Cardiac fibroblast (primary cell): ENCODE data around the gene GNB2.

ENCODE experiments used
- DNase-seq, 2 donors: peaks; one replicate each; pipeline versions ENCODE4 v3.0.0 to v3.0.0-alpha.2; 2010; ENCODE audit warnings: low read depth in 2 of 2
- H3K4me3 ChIP-seq, 2 donors: replicated peaks in 1 of 2; 1 replicate in 1 of 2; 2 replicates in 1 of 2; pipeline ENCODE4 v1.5.1; 2011; ENCODE audit warnings: low read depth in 2 of 2, low read length in 2 of 2, mild to moderate bottlenecking in 2 of 2, moderate library complexity in 1 of 2
- TF ChIP-seq, protein P1 (sequence below): IDR thresholded peaks from one replicate; pipeline ENCODE4 v1.5.1; 2011; ENCODE audit warnings: low read depth, mild to moderate bottlenecking, low read length, inconsistent platforms

Gene GNB2

DNA sequence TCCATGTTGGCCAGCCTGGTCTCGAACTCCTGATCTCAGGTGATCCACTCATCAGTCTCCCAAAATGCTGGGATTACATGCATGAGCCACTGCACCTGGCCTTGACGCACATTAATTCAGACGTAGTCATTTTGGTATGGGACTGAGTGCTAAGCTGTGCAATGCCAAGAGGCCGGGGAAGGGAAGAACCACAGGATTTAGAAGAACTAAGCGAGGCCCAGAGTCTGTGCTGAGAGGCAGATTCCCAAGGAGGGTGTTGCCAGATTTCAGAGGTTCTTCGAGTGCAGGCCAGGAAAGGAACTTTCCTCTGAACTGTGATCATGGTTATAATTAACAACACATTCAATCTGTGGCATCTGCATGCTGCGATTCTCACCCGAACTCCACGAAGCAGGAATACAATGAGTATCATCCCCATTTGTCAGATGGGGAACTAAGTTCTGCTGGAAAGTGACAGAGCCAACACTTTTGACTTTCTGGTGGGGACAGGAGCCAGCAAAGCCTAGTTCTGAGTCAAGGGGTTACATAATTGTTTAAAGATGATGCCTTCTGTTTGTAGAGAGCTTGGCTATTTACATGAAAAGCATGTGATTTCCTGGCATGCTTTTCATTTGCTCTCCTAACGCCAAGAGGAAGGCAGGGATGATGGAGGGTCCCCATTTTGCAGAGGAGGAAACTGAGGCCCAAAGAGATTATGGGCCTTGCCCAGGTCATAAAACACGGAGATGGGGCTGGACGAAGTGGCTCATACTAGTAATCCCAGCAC, 53.6 kb downstream of the GNB2 start:
- TF ChIP-seq, protein P1, sequence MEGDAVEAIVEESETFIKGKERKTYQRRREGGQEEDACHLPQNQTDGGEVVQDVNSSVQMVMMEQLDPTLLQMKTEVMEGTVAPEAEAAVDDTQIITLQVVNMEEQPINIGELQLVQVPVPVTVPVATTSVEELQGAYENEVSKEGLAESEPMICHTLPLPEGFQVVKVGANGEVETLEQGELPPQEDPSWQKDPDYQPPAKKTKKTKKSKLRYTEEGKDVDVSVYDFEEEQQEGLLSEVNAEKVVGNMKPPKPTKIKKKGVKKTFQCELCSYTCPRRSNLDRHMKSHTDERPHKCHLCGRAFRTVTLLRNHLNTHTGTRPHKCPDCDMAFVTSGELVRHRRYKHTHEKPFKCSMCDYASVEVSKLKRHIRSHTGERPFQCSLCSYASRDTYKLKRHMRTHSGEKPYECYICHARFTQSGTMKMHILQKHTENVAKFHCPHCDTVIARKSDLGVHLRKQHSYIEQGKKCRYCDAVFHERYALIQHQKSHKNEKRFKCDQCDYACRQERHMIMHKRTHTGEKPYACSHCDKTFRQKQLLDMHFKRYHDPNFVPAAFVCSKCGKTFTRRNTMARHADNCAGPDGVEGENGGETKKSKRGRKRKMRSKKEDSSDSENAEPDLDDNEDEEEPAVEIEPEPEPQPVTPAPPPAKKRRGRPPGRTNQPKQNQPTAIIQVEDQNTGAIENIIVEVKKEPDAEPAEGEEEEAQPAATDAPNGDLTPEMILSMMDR, result no peak
- H3K4me3 ChIP-seq, result no peak overlapping the region
- DNase-seq, result peak; percentile 71 to 72

DNA sequence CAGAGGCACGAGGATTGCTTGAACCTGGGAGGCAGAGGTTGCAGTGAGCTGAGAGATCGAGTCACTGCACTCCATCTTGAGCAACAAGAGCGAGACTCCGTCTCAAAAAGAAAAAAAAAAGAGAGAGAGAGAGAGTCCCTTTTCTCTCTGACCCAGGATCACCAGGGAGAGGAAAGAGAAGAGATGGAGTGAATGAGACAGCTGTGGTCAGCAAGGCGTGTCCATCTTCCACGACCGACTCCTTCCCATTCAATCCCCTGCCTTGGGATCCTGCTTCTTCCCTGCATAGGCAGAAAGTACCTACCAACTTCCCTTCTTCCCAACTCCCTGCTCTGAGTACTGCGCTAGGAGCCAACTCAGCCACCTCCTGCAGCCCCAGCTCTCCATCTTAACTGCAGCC, 54.7 kb downstream of the GNB2 start:
- TF ChIP-seq, protein P1, result no peak
- H3K4me3 ChIP-seq, result no peak overlapping the region
- no peak for DNase-seq
